Head of caudate nucleus (tissue), 42 donors: ENCODE measurements around the gene PGAP2.
"Not testable (repeated sequence)": the region's sequence is repeated elsewhere in the genome, so short reads cannot be mapped to it uniquely, and the experiment has no call there.

Experiments
- DNase-seq, 42 donors: peaks; one replicate each; pipeline versions ENCODE4 v3.0.0 to v3.0.0-alpha.2; 2020 to 2021; ENCODE audit warnings: mixed read lengths in 7 of 42
- intact Hi-C: fragments of 100-400 bp; cut with DNase I; formaldehyde crosslinking; loops from one replicate; pipeline ENCODE4 v1.15.0; 2022

The PGAP2 gene

GRCh38 chr11:3807909-3808860 lies at the start of gene PGAP2:
TSS of gene PGAP2 (plus strand) at chr11:3808560. CDS start at chr11:3811260, 2,700 bp downstream.
- peak in 39 of 42 donors; percentile 39 to 81 (median 62) for DNase-seq
- intact Hi-C loops: no loop called here

- intact Hi-C loops: no loop called here
- no peak for DNase-seq
These were observed 44.1 kb upstream of the PGAP2 start for GRCh38 chr11:3764266-3764665.

DNA sequence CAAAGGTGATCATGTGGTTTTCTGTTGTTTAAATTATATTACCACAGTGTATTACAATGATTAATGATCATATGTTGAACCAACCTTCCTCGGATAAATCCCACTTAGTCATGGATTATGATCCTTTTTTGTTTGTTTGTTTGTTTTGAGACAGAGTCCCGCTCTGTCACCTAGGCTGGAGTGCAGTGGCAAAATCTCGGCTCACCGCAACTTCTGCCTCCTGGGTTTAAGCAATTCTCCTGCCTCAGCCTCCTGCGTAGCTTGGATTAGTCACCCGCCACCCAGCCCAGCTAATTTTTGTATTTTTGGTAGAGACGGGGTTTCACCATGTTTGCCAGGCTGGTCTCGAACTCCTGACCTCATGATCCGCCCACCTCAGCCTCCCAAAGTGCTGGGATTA lies 41.5 kb upstream of the PGAP2 start:
- intact Hi-C loops, DNase-seq: not testable (repeated sequence)

GRCh38 chr11:3767536-3767935 lies 40.8 kb upstream of the PGAP2 start:
- DNase-seq: no peak
- intact Hi-C loops: no loop called here

- intact Hi-C loops: no loop called here
- DNase-seq: no peak
These were observed 35.2 kb upstream of the PGAP2 start for GRCh38 chr11:3773180-3773579.

DNA sequence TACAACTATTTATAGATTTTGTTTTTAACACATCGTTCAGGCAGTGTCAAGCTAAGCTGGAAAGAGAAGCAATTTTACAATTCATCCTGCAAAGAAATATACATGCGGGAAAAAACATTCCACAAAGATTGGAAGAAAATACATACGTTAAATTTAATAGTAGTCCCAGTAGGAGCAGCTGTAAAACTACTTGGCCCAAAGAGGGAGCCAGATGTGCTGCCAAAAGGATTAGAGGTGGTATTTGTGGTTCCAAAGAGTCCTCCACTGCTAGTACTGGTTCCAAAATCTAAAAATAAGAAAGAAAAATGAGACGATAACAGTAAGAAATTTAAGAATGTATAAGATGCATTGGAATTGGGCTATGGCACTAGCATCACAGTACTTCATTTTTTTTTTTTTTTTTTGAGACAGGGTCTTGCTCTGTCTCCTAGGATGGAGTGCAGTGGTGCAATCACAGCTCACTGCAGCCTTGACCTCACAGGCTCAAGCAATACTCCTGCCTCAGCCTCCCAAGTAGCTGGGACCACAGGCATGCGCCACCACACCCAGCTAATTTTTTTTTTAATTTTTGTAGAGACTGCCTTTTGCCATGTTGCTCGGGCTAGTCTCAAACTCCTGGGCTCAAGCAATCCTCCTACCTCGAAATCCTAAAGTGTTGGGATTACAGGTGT lies 32.5 kb upstream of the PGAP2 start:
- intact Hi-C loops: no loop called here
- DNase-seq: no peak

DNA sequence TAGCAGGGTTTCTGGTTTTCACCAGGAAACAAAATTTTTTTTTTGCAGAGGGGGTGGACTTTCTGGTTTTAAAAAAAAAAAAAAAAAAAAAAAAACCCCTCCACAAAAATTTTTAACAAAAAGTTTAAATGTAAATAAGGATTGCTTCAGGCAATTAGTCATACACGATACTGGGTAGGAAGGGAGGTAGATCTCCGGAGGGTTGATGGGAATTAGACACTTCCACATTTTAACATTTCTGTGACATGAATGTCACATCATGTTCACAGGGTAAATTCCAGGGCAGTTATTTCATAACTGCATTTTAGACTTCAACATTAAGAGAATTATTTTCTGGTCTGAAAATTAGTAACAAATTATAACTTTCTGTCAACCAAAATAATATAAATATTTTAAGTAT lies 26.9 kb upstream of the PGAP2 start:
- peak in 2 of 42 donors; percentile 12 to 16 for DNase-seq
- intact Hi-C loops: no loop called here

- no peak for DNase-seq
- intact Hi-C loops: no loop called here
These were observed 25.4 kb upstream of the PGAP2 start for GRCh38 chr11:3782963-3783362.

GRCh38 chr11:3783611-3784010 lies 24.7 kb upstream of the PGAP2 start:
- intact Hi-C loops: no loop called here
- no peak for DNase-seq

DNA sequence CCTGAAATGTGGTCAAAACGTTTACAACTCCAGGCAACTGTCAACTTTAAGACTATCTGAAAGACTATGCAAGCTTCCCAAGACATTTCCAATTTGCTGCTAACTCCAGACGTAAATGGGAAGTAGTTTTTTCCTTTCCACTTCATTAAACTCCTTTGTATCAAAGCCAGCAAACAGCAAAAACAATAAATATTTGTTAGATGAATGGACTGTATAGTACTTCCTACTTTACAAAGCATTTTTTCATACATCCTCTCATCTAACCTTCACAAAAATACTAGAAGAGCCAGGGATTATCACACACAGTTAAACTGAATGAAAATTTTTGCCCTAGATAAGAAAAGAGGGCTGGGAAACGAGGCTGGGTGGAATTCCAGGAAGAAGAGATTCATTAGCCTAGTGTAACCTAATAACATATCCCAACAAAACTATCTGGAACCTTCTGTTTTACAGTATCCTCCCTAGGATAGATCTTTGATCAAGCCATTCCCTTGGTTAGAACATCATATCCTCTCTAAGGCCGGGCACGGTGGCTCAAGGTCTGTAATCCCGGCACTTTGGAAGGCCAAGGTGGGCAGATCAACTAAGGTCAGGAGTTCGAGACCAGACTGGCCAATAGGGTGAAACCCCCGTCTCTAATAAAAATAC lies 21.5 kb upstream of the PGAP2 start:
- DNase-seq: no peak
- intact Hi-C loops: no loop called here

DNA sequence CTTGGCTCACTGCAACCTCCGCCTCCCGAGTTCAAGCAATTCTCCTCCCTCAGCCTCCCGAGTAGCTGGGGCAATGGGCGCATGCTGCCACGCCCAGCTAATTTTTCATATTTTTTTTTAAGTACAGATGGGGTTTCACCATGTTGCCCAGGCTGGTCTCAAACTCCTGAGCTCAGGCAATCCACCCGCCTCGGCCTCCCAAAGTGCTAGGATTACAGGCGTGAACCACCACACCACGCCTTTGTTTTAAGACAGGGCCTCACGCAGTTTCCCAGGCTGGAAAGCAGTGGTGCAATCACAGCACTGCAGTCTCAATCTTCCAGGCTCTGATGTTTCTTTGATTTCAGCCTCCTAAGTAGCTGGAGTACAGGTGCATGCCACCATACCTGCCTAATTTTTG lies 14.0 kb upstream of the PGAP2 start:
- intact Hi-C loops: not testable (repeated sequence)
- peak in 1 of 42 donors; percentile 9 for DNase-seq

- intact Hi-C loops: loop anchor here (5.0 kb wide), 1 partner anchor 47 kb away; the partner anchor contains the start of gene RHOG
- DNase-seq: no peak
These were observed 13.0 kb upstream of the PGAP2 start for GRCh38 chr11:3795131-3796001.

- no peak for DNase-seq
- intact Hi-C loops: loop anchor here (5.0 kb wide), 1 partner anchor 46 kb away; the partner anchor contains the start of gene RHOG
These were observed 12.4 kb upstream of the PGAP2 start for GRCh38 chr11:3796002-3796311.

DNA sequence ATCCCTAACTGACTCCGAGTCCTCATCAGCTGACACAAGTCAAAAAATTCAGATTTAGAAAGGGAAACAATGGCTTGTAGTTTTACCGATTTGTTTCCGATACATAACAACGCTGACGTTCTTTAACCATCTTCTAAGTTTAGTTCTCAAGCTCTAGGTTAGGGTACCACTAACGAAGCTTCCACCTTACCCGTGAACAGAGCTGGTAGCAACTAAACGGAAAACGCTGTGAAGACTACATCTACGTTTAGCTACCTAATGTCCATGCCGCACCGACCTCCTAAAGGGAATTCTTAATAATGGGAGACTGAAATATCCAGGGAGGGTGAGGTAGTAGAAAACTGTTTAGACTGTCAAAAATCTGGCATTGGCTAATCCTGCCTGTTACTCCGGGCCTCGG lies 12.0 kb upstream of the PGAP2 start:
- DNase-seq: peak in 1 of 42 donors; percentile 21
- intact Hi-C loops: loop anchor here (5.0 kb wide), 1 partner anchor 46 kb away; the partner anchor contains the start of gene RHOG

- peak in 4 of 42 donors; percentile 6 to 19 (median 10) for DNase-seq
- intact Hi-C loops: loop anchor here (5.0 kb wide), 1 partner anchor 45 kb away; the partner anchor contains the start of gene RHOG
These were observed 11.5 kb upstream of the PGAP2 start for GRCh38 chr11:3796801-3797328.

GRCh38 chr11:3797329-3798090 lies 10.8 kb upstream of the PGAP2 start, which contains the start of gene NUP98:
TSS of gene NUP98 (minus strand) at chr11:3797554. CDS start at chr11:3782117, 15,437 bp downstream.
- DNase-seq: peak; percentile 99 to 100 (median 100)
- intact Hi-C loops: loop anchor here (5.0 kb wide), 1 partner anchor 45 kb away; the partner anchor contains the start of gene RHOG

DNA sequence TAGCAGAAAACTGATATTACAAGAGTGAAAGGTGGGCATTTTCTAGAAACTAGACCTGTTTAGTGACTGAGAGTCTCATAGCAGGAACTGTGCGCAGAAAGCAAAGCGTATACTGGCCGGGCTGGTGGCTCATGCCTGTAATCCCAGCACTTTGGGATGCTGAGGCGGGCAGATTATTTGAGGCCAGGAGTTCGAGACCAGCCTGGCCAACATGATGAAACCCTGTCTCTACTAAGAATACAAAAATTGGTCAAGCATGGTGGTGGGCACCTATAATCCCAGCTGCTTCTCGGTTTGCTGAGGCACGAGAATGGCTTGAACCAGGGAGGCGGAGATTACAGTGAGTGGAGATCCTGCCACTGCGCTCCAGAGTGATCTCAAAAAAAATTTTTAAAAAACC lies 9.2 kb upstream of the PGAP2 start:
- intact Hi-C loops: loop anchor here (5.0 kb wide), 1 partner anchor 43 kb away; the partner anchor contains the start of gene RHOG
- DNase-seq: no peak
